Activated T-cell treated with anti-CD3 and anti-CD28 coated beads, Interleukin-2, amount 50 U/mL, for 1 hour (primary cell): ENCODE results near the gene FIG4.
"Not testable (repeated sequence)": the region's sequence is repeated elsewhere in the genome, so short reads cannot be mapped to it uniquely, and the experiment has no call there.

ENCODE experiments used
- DNase-seq: peaks from one replicate; pipeline ENCODE4 v3.0.0-alpha.2; 2020

FIG4 gene

DNA sequence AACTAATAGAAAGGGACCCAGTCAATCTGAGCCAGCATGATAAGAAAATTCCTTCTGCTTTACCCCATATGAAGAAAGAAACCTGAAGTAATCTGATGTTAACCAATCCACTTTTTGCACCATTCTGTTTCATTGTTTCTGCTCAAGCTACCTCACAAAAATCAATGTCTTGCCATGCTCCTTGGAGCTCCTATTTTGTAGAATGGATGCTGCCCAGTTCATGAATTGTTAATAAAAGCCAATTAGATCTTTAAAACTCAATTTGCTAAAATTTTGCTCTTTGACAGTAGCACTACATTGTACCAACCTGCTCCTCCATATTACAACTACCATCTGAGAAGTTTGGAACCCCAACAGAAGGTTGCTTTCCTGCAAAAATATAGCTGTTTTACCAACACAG, 170.8 kb downstream of the FIG4 start:
- DNase-seq, result no peak

GRCh38 chr6:109864050-109864449, 173.0 kb downstream of the FIG4 start:
- no peak for DNase-seq

DNA sequence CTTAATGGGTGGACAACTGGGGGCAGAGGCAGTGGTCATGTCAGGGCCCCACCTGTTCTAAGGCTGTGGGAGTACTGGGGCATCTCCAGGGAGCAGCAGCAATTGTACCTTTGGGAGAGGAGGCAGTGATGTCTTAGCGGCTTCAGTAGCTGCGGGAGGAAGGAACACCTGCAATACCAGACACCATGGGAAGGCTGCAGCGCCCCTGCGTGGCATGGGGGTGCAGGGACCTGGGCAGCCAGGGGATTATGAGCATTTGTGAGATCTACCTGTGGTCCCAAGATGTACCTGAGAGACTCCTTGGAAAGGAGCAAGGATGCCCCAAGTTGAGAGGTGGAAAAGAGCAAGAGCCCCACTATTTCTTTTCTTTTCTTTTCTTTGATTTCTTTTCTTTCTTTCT, 174.9 kb downstream of the FIG4 start:
- no peak for DNase-seq

DNA sequence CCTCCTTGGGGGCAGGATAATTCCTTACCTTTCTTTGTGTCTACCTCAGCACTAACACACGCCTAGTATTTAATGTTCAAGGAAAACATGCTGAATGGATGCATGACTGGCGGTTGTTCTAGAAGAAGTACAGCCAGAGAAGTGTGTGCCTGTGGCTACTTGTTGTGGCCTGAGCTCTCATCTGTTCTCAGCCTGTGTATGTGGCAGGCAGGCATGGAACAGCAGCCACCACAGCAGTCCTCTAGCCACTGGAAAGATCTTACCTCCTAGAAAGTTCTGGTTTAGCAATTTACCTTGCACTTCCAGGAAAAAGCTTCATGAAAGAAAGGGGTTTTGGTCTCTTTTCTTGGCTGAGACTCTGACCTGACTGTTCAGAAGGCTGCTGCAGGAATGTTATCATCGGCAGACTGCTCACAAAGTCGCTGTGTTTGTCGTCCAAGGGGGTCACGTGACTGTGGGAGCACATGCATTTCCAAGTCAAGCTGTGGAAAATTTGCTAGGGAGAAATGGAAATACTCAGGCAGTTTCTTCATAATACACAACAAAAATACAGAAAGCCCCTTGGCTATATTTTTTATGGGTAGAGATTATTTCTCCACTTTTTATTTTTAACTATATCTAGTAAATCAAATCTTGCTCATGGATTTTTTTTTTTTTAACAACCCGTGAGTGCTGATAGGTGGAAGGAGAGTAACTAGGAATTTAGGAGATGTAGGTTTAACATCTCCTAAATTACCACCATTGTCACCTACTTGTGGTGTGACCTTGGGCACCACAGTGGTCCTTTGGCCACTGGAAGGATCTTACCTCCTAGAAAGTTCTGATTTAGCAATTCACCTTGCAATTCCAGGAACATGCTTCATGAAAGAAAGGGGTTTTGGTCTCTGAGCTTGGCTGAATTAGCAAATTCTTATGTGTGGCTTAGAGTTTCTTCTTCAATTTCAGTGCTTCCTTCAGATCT, 176.2 kb downstream of the FIG4 start:
- no peak for DNase-seq

GRCh38 chr6:109867970-109868358, 176.9 kb downstream of the FIG4 start:
- DNase-seq, result no peak

- DNase-seq, result not testable (repeated sequence)
Measured at GRCh38 chr6:109869398-109870088, 178.4 kb downstream of the FIG4 start.

- no peak for DNase-seq
Measured at GRCh38 chr6:109870089-109870410, 179.0 kb downstream of the FIG4 start.

- DNase-seq, result no peak
Measured at GRCh38 chr6:109872549-109872948, 181.5 kb downstream of the FIG4 start.

GRCh38 chr6:109872968-109873545, 182.0 kb downstream of the FIG4 start:
- no peak for DNase-seq

- DNase-seq, result no peak
Measured at GRCh38 chr6:109874086-109874485, 183.0 kb downstream of the FIG4 start.

DNA sequence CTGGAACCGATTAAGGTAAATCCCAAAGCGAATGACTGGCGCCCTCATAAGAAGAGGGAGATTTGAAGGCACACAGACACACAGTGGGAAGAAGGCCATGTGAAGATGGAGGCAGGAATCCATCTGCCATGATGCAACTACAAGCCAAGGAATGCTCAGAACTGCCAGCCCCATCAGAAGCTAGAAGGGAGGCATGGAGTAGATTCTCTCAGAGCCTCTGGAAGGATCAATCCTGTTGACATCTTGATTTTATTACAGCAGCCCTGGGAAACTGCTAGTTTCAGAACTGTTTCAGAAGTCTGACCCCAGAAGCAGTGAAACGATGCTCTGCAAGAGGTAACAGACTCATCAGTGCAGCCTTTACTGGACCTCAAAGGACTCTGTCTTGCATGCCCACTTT, 183.5 kb downstream of the FIG4 start:
- DNase-seq, result no peak
